A673 (cell line): Measurements from ENCODE around the gene RETREG2.

ENCODE experiments used
- CTCF ChIP-seq: fragments of 300-800, 200-600 bp; sonication (generic); conservative IDR thresholded peaks from 2 replicates; pipeline ENCODE4 v1.5.1; 2017; ENCODE audit warnings: low read depth, mild to moderate bottlenecking, antibody characterized with exemption, low read length, moderate library complexity, mixed read lengths
- EZH2 ChIP-seq: fragments of 200-600 bp; sonication (generic); IDR thresholded peaks from 2 replicates; pipeline ENCODE4 v1.6.1; 2017; ENCODE audit warnings: borderline replicate concordance, low read depth, mild to moderate bottlenecking, mixed read lengths, antibody characterized with exemption, low read length; ENCODE audit not compliant: poor library complexity, severe bottlenecking

- no peak for TF ChIP-seq CTCF
- TF ChIP-seq EZH2: no peak
Observed at GRCh38 chr2:219225350-219225749, 47.3 kb downstream of the RETREG2 start.
